K562 (cell line): Measurements from ENCODE around the gene COX6B2. TPM values are rescaled to one million over a fixed set of nuclear protein-coding genes. Genes with fewer than 3 reads are reported as not detected.

Source experiments
- ATAC-seq: fragments of 200-7000 bp; cut with Tn5 transposase; 3 replicates; pipeline ENCODE4 v1.9.1; 2020; ENCODE audit warnings: moderate library complexity
- BruUV-seq: library from RNA; stranded (reverse); fragments of 400-500 nt; replicated peaks from 2 replicates; lab custom pipeline; 2021; lab: Mats Ljungman, UMichigan
- CTCF ChIA-PET: fragments of 300-600 bp; formaldehyde crosslinking; extraction: SDS; loops from one replicate; lab custom pipeline; 2021; ENCODE audit warnings: low intra/inter-chr PET ratio; lab: Yijun Ruan, JAX
- POLR2A ChIA-PET: fragments of 300-600, 350-650 bp; sonication (Branson Sonifier 250); formaldehyde crosslinking; extraction: SDS; loops from one replicate; lab custom pipeline; 2021; ENCODE audit warnings: antibody characterized with exemption, inconsistent platforms; lab: Yijun Ruan, JAX
- DNase-seq, 4 experiments: peaks; one replicate each; pipeline versions ENCODE4 v3.0.0 to v3.0.0-alpha.2; 2011 to 2018; ENCODE audit warnings: low spot score in 3 of 4, mixed read lengths in 3 of 4; ENCODE audit errors: extremely low read depth in 1 of 4
- FAIRE-seq: peaks from 2 replicates; lab custom pipeline; 2011; peaks lifted over from hg19 to GRCh38; lab: Jason Lieb, UNC
- H2AFZ ChIP-seq: 2 replicates; pipeline ENCODE4 v1.6.0; 2011; ENCODE audit warnings: low read depth, low read length, control low read depth, inconsistent platforms
- H3K27ac ChIP-seq: fragments of 200-600 bp; 3 replicates; pipeline ENCODE4 v1.8.0; 2011; ENCODE audit warnings: low read depth, mild to moderate bottlenecking, control low read depth, inconsistent platforms, low read length, moderate library complexity, mixed read lengths; ENCODE audit errors: extremely low read depth
- H3K27me3 ChIP-seq, 2 experiments: fragments of 300-600 bp in 1 of 2; 2 replicates in 1 of 2; 3 replicates in 1 of 2; pipeline versions ENCODE4 v1.6.0 to v1.8.0; 2011; ENCODE audit warnings: inconsistent platforms in 2 of 2, low read length in 2 of 2, mild to moderate bottlenecking in 1 of 2, mixed read lengths in 1 of 2, moderate library complexity in 1 of 2; ENCODE audit not compliant: control insufficient read depth in 2 of 2, insufficient read depth in 2 of 2
- H3K36me3 ChIP-seq: fragments of 300-600 bp; 3 replicates; pipeline ENCODE4 v1.8.0; 2011; ENCODE audit warnings: mild to moderate bottlenecking, low read length, inconsistent platforms; ENCODE audit not compliant: control insufficient read depth, insufficient read depth
- H3K4me1 ChIP-seq, 2 experiments: fragments of 200-600 bp in 1 of 2; replicated peaks in 1 of 2; 2 replicates in 1 of 2; 3 replicates in 1 of 2; pipeline versions ENCODE4 v1.5.1 to v1.8.0; 2011; ENCODE audit warnings: inconsistent platforms in 2 of 2, low read length in 2 of 2, mild to moderate bottlenecking in 1 of 2, mixed read lengths in 1 of 2, moderate library complexity in 1 of 2; ENCODE audit not compliant: control insufficient read depth in 2 of 2, insufficient read depth in 2 of 2
- H3K4me2 ChIP-seq: 2 replicates; pipeline ENCODE4 v1.6.1; 2011; ENCODE audit warnings: low read length, control low read depth, inconsistent platforms, mixed read lengths; ENCODE audit not compliant: insufficient read depth
- H3K4me3 ChIP-seq: fragments of 200-600 bp; sonication (generic), shearing (Covaris generic); 2 replicates; pipeline ENCODE4 v1.5.1; 2016; ENCODE audit warnings: control low read depth, inconsistent platforms
- H3K79me2 ChIP-seq: fragments of 200-600 bp; 3 replicates; pipeline ENCODE4 v1.8.0; 2011; ENCODE audit warnings: low read length, inconsistent platforms; ENCODE audit not compliant: control insufficient read depth, insufficient read depth
- H3K9ac ChIP-seq, 2 experiments: 2 replicates each; pipeline versions ENCODE4 v1.6.0 to v1.6.1; 2011; ENCODE audit warnings: low read depth in 2 of 2, low read length in 2 of 2, control low read depth in 1 of 2, inconsistent platforms in 1 of 2, mild to moderate bottlenecking in 1 of 2, mixed read lengths in 1 of 2; ENCODE audit not compliant: insufficient read depth in 1 of 2
- H3K9me1 ChIP-seq: one replicate; pipeline ENCODE4 v1.6.0; 2011; ENCODE audit warnings: inconsistent platforms, mild to moderate bottlenecking, low read length, moderate library complexity; ENCODE audit not compliant: control insufficient read depth, insufficient read depth
- H3K9me3 ChIP-seq: replicated peaks from 2 replicates; pipeline ENCODE4 v1.5.1; 2011; ENCODE audit warnings: low read depth, low read length, inconsistent platforms; ENCODE audit not compliant: control insufficient read depth, insufficient read depth
- H4K20me1 ChIP-seq: replicated peaks from 2 replicates; pipeline ENCODE4 v1.6.1; 2011; ENCODE audit warnings: low read length, inconsistent platforms, mixed read lengths; ENCODE audit not compliant: control insufficient read depth, insufficient read depth
- CAMTA2 ChIP-seq: fragments of 250-450 bp; sonication (Bioruptor Pico); conservative IDR thresholded peaks from 2 replicates; pipeline ENCODE4 v1.5.1; 2022
- E2F6 ChIP-seq, 2 experiments: IDR thresholded peaks; 2 replicates each; pipeline ENCODE4 v1.6.1; 2011; ENCODE audit warnings: borderline replicate concordance in 1 of 2, control low read depth in 1 of 2, low read depth in 1 of 2, low read length in 1 of 2, mild to moderate bottlenecking in 1 of 2, mixed read lengths in 1 of 2, moderate library complexity in 1 of 2; ENCODE audit not compliant: insufficient read depth in 1 of 2, insufficient read length in 1 of 2, poor library complexity in 1 of 2, severe bottlenecking in 1 of 2; ENCODE audit errors: extremely low read depth in 1 of 2
- TEAD1 ChIP-seq, 2 experiments: fragments of 450-650 bp in 1 of 2; sonication (generic) in 1 of 2; formaldehyde crosslinking; IDR thresholded peaks; 2 replicates each; pipeline versions ENCODE4 v1.4.0 to v1.8.0; 2020 to 2022; ENCODE audit warnings: mild to moderate bottlenecking in 2 of 2, missing genetic modification reagents in 1 of 2
- UBTF ChIP-seq, 2 experiments: IDR thresholded peaks; 2 replicates each; pipeline ENCODE4 v1.6.1; 2012; ENCODE audit warnings: improper control_type of control experiment in 2 of 2, low read depth in 2 of 2, low read length in 2 of 2, borderline replicate concordance in 1 of 2
- VEZF1 ChIP-seq: fragments of 200-800 bp; sonication (Bioruptor generic); IDR thresholded peaks from 2 replicates; pipeline ENCODE4 v1.6.1; 2017; ENCODE audit warnings: missing genetic modification characterization, missing compliant biosample characterization
- ZNF75A ChIP-seq: fragments of 450-650 bp; formaldehyde crosslinking; IDR thresholded peaks from 2 replicates; pipeline ENCODE4 v1.4.0; 2020; ENCODE audit warnings: mild to moderate bottlenecking
- WGBS: fragments of 100-300 bp; shearing (Covaris generic); methylation state at CpG from one replicate; pipeline ENCODE4 v1.1.6; 2016; ENCODE audit warnings: low coverage, mixed read lengths; ENCODE audit not compliant: insufficient coverage; ENCODE audit errors: missing lambda C conversion rate; 5-methylcytosine and 5-hydroxymethylcytosine counted together
- in situ Hi-C: fragments of 300-500 bp; cut with MboI; formaldehyde crosslinking; loops from 4 replicates; pipeline ENCODE4 v1.15.0; 2018; ENCODE audit warnings: inconsistent platforms, mixed read lengths
- intact Hi-C: fragments of 100-400 bp; cut with micrococcal nuclease; formaldehyde crosslinking; loops from 2 replicates; pipeline ENCODE4 v1.14.2; 2022
- polyA plus RNA-seq, 8 experiments: library from polyadenylated mRNA; depleted of rRNA in 4 of 8; stranded (reverse) in 5 of 8; unstranded in 3 of 8; fragments of >200 nt; fragmentation: Nextera tagmentation in 2 of 8; fragmentation: Illumina TruSeq in 1 of 8; extraction: Ambion mirVana in 2 of 8; extraction: Trizol in 1 of 8; gene quantifications; 2 replicates each; pipeline versions ENCODE4 v1.2.1 to v1.2.3, GENCODE V29; 2011 to 2014; ENCODE audit warnings: inconsistent platforms in 1 of 8, missing spikeins in 1 of 8
- total RNA-seq, 7 experiments: library from RNA; depleted of rRNA in 6 of 7; stranded (reverse); fragments of >200 nt in 6 of 7; fragmentation: Illumina TruSeq in 2 of 7; extraction: Trizol in 2 of 7; gene quantifications; 2 replicates each; pipeline versions ENCODE4 v1.2.1 to v1.2.3, GENCODE V29; 2011 to 2021; ENCODE audit warnings: low replicate concordance in 1 of 7

Gene COX6B2
- total and polyA plus RNA-seq, 9 of the 15 experiments (the other 6 are each of a cell fraction or from before 2014, with no cell fraction given) = 0.40 to 2.5 (median 0.83) TPM

GRCh38 chr19:55341595-55342531, 12.7 kb downstream of the COX6B2 start (continued):
- TF ChIP-seq TEAD1 (CRISPR knock-in tag; IDR thresholded peaks at IDR 0.05) (peak in 1 of 2 experiments; percentile 39; a peak in 1 of 4 replicates), CAMTA2 (CRISPR knock-in tag) (no peak)

GRCh38 chr19:55341171-55341588, 13.3 kb downstream of the COX6B2 start:
- peak overlapping the region; percentile 92 for H3K4me3 ChIP-seq
- H3K4me2 ChIP-seq = peak overlapping the region; percentile 97
- peak; percentile 94 to 95 (median 94) for DNase-seq
- no peaks in the 10 kb centered on the region for H3K9me1 ChIP-seq
- intact Hi-C loops = no loop called here
- CTCF ChIA-PET = no interaction called here
- H3K4me1 ChIP-seq = peaks cover 7 to 65% of the 10 kb centered on the region in 2 experiments; a peak in 4 of 5 replicates
- in situ Hi-C loops = no loop called here
- no peaks in the 10 kb centered on the region for H3K9me3 ChIP-seq
- no peaks in the 10 kb centered on the region for H3K27me3 ChIP-seq
- ATAC-seq = peak; percentile 64
- H3K79me2 ChIP-seq = peaks cover 24% of the 10 kb centered on the region
- H3K9ac ChIP-seq = peak overlapping the region; percentile 97 to 99
- H3K27ac ChIP-seq = peak overlapping the region; percentile 97
- peaks cover 42% of the 10 kb centered on the region; the same call in 2 of the 3 replicates for H3K36me3 ChIP-seq
- POLR2A ChIA-PET = interaction anchor here (1.2 to 1.4 kb wide), 4 partner anchors 8 to 43 kb away, joined by 4 to 11 read pairs (median 6); partner anchors contain the start of gene TMEM238
- BruUV-seq = no TSS peak
- 0% methylated on average over 9 of the region's 15 CpGs for WGBS
- H4K20me1 ChIP-seq = 0 out of 2 replicates have a peak, but pooled peaks cover 6% of the 10 kb centered on the region
- no peak overlapping the region for H2AFZ ChIP-seq
- FAIRE-seq = peak; percentile 84
- TF ChIP-seq ZNF75A (CRISPR knock-in tag) (no peak), UBTF (IDR thresholded peaks at IDR 0.05; ENCODE audit: borderline replicate concordance in 1 of 2, low read depth in 2 of 2, low read length in 2 of 2) (0 out of 4 replicates have a peak, but pooled peaks of 1 of the 2 experiments have one; percentile 13), E2F6 (IDR thresholded peaks at IDR 0.05; ENCODE audit: borderline replicate concordance in 1 of 2, extremely low read depth in 1 of 2, insufficient read depth in 1 of 2, insufficient read length in 1 of 2, low read depth in 1 of 2, low read length in 1 of 2, poor library complexity in 1 of 2, severe bottlenecking in 1 of 2) (peak; percentile 28 to 65), VEZF1 (peak; percentile 89)
